Activated CD8-positive, alpha-beta memory T cell treated with anti-CD3 and anti-CD28 coated beads, Interleukin-2, amount 50 U/mL, for 4 hours (primary cell): ENCODE results near the gene ALOX15B.
A peak's percentile ranks its signal among the peaks of the same experiment; 100 is the strongest.

Source experiments
- DNase-seq: peaks from one replicate; pipeline ENCODE4 v3.0.0-alpha.2; 2020

Gene ALOX15B

DNA sequence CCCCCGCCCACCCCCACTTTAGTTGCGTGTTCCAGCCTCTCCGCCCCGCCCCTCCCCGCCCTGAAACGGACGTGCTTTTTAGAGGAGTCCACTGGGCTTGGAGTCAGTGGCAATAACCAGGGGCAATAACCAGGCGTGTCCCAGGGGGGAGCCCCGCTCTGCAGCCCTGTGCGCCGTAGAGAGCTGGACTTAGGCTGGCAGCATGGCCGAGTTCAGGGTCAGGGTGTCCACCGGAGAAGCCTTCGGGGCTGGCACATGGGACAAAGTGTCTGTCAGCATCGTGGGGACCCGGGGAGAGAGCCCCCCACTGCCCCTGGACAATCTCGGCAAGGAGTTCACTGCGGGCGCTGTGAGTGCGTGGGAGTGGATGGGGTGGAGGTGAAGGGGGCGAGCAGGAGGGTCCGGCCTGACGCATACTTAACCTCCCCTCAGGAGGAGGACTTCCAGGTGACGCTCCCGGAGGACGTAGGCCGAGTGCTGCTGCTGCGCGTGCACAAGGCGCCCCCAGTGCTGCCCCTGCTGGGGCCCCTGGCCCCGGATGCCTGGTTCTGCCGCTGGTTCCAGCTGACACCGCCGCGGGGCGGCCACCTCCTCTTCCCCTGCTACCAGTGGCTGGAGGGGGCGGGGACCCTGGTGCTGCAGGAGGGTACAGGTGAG, at the start of gene ALOX15B:
ALOX15B (plus strand) TSS at position 106 of the 657 bp plus-strand sequence; CDS start at position 203, 97 bp downstream.
- no peak for DNase-seq

DNA sequence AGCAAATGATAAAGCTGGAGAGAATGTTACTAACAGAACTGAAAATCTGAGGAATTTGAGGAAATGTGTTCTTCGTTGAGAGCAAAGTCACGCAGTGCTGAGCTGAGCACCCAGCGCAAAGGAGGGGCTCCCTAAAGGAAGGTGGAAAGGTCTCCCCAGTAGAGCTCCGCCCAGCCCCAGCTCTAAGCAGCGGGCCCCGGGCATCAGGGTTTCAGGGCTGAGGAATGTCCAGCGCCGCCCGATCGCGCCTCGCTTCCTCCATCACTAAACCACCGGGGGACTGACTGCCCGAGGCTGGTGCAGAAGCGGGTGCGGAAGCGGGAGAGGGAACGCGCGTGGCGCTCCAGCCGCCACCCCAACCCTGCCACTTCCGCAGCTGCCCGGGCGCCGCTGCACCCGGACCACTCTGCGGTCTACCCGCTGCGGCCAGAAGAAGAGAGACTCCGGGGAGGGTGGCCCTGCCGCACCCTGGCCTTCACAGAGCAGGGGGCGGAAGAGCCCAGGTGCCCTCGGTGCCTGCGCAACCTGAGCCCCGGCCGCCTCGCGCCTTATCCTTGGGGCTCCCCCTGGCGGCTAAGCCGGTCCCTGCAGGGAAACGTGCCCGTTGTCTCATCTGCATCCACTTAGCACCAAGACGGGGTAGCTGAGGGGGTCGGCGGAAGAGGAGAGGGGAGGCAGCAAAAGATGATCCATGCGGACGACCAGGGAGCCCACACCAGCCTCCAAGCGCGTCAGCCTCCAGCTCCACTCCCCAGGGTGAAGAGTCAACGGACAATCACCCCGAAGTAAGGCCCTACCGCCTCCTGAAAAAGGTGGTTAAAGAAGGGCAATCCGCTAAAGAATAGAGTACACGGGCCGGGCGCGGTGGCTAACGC, 48.8 kb upstream of the ALOX15B start:
- peak; percentile 97 for DNase-seq

- no peak for DNase-seq
Measured at GRCh38 chr17:7992516-7992915, 46.3 kb upstream of the ALOX15B start.

- DNase-seq: no peak
Measured at GRCh38 chr17:7992924-7993323, 45.9 kb upstream of the ALOX15B start.

- no peak for DNase-seq
Measured at GRCh38 chr17:7993972-7994589, 44.8 kb upstream of the ALOX15B start.

GRCh38 chr17:7995724-7996123, 43.1 kb upstream of the ALOX15B start:
- DNase-seq: no peak

DNA sequence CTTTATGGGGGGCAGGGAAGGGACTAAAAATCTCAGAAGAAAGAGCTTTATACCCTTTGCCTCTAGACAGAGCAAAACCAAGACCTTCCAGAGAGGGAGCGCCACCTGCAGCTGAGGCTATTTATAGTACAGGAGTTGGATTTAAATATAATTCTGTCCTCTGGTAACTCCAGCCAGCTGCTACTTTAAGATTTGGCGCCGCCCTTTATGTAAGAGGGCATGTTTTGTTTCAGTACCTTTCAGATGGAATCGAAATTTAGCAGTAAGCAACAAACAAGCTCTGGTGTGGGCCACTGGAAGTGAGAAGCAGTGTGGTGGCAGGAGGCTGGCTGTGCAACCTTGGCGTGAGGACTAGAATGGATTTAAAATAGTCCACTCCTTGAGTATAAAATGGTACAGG, 41.7 kb upstream of the ALOX15B start:
- no peak for DNase-seq

- no peak for DNase-seq
Measured at GRCh38 chr17:8001976-8002720, 36.7 kb upstream of the ALOX15B start, which contains the start of gene GUCY2D. Gene GUCY2D (plus strand): TSS chr17:8002615. CDS start chr17:8003048, 433 bp downstream.

- no peak for DNase-seq
Measured at GRCh38 chr17:8002721-8003593, 35.9 kb upstream of the ALOX15B start.

- no peak for DNase-seq
Measured at GRCh38 chr17:8003594-8004181, 35.2 kb upstream of the ALOX15B start.

- no peak for DNase-seq
Measured at GRCh38 chr17:8004899-8005298, 34.0 kb upstream of the ALOX15B start.

DNA sequence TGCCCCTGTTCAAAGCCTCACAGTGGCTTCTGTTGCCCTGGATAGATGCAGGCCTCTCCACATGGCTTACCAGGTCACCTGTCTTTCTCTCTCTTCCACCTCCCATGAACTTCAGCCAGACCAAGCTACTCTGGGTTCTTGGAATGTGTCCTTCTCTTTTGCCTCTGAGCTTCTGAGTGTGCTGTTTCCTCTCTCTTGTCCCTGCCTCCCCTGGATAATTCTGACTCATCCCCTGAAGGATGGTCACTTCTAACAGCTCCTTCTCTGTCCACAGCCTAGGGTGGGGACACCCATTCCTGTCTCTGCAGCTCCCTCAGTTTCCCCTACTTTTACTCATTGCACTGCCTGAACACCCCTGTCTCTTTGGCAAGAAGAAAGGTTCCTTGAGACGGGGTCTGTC, 33.5 kb upstream of the ALOX15B start:
- no peak for DNase-seq

- no peak for DNase-seq
Measured at GRCh38 chr17:8005967-8006730, 32.7 kb upstream of the ALOX15B start.

DNA sequence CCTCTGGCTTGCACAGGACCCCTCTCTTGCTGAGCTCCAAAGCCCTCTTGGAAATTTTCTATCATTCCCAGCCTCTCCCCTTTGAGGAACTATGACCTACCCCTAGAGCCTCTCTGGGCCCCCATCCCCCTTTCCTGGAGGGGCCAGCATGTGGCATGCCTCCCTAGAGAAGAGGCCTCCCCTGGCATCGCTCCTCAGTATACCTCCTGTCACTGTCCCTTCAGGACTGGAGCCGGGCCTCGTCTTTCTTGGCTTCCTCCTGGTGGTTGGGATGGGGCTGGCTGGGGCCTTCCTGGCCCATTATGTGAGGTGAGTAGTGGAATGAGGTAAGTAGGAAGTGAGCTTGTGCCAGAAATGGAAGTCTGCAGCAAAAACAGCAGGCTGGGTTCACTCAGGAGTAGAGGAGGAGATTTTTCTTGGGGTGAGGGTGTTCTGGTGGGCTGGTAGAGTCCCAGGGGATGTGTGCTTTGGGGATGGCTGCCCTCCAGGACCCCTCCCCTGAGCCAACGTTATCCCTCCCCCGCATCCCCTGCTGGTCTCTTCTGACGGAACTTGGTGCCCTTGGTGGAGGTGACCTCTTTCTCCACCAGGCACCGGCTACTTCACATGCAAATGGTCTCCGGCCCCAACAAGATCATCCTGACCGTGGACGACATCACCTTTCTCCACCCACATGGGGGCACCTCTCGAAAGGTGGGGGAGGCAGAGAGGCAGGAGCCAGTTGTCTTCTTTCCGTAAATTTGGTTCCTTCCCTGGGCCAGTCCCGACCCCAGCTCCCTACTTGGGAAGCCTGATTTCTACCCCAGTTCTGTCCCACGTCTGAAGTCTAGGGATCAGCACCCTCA, 31.8 kb upstream of the ALOX15B start:
- no peak for DNase-seq

DNA sequence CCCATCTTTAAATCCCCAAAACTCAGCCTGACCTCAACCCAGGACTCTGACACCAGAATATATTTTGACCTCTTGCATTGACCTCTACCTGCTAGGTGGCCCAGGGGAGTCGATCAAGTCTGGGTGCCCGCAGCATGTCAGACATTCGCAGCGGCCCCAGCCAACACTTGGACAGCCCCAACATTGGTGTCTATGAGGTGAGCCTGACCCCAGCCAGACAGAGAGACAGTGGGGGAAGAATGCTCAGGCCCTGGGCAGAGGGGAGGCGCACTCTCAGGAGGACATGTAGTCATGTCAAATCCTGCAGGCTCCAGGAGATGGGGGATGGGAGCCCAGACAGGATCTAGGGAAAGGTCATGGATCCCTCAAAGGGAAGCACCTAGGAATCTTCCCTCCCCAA, 31.0 kb upstream of the ALOX15B start:
- no peak for DNase-seq

GRCh38 chr17:8012045-8012580, 26.7 kb upstream of the ALOX15B start:
- DNase-seq: no peak

DNA sequence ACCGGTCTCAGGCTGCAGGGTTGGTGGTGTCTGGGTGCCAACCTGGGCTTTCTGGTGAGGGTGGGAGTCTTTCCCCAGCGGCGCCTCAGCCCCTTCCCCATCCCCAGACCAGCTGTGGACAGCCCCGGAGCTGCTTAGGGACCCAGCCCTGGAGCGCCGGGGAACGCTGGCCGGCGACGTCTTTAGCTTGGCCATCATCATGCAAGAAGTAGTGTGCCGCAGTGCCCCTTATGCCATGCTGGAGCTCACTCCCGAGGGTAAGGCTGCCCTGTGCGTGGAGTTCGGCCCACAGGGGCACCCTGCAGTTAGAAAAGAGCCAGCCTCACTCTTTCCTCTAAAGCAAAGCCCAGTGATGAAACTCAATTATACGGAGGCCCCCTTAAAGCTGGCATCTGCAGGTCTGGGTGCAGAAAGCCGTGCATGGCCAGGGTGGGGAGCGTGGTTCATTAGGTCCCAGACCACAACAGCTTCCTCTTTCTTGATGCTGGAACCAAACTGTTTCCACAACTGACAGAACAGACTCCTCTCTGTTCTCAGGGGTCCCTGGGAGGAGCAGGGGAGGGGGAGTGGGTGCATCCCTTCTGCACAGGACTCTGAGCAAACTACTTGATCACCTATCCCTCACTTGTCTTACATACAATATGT, 25.7 kb upstream of the ALOX15B start:
- DNase-seq: no peak

DNA sequence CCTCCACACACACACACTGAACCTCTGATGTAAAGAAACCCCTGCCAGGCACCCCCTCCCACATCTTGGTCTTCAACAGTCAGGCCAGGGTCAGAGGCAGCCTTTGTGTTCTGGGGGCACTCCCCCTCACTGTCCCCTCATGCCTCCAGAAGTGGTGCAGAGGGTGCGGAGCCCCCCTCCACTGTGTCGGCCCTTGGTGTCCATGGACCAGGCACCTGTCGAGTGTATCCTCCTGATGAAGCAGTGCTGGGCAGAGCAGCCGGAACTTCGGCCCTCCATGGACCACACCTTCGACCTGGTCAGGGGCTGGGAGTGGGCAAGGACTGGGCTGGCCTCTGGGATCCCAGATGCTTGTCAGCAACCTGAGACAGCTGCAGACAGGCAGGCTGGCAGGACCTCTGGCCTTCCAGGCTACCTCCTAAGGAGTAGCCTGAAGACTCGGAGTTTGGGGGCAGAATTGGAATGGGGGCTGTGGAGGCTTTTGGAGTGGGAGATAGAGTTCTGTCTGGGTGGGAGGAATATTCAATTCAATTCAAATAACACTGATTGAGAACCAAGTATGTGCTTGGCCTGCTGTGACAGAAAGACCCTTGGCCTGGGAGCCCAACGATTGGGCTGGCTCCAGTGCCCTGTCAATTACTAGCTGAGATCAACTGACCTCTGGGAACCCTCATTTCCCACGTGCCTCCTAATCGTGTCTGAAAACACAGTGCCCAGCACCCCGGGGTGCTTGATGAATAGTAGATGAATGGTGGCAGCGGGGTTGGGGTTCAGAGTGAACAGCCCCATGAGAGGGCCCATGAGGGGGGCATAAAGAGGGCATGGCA, 24.9 kb upstream of the ALOX15B start:
- DNase-seq: no peak
